Activated T-helper 1 cell treated with anti-CD3 and anti-CD28 coated beads, Interleukin-2, amount 50 U/mL, for 16 hours (primary cell): Measurements from ENCODE around the gene USP5.
"Not testable (repeated sequence)": the region's sequence is repeated elsewhere in the genome, so short reads cannot be mapped to it uniquely, and the experiment has no call there.

Experiments used
- DNase-seq, 2 donors: peaks; one replicate each; pipeline ENCODE4 v3.0.0-alpha.2; 2020; ENCODE audit warnings: low read depth in 1 of 2, low spot score in 1 of 2

Gene USP5

GRCh38 chr12:6865307-6865706 is 13.4 kb downstream of the USP5 start:
- not testable (repeated sequence) for DNase-seq

GRCh38 chr12:6866163-6866919 is 14.4 kb downstream of the USP5 start:
- DNase-seq: no peak

- DNase-seq: no peak
Observed at GRCh38 chr12:6866920-6867412, 15.0 kb downstream of the USP5 start.

- peak; percentile 55 to 74 for DNase-seq
Observed at GRCh38 chr12:6867413-6868210, 15.7 kb downstream of the USP5 start, which contains the start of gene TPI1. Gene TPI1, plus strand, starts transcription at chr12:6867531. Its CDS starts 36 bp downstream, at chr12:6867567.

- no peak for DNase-seq
Observed at GRCh38 chr12:6868211-6869048, 16.5 kb downstream of the USP5 start.

- DNase-seq: peak; percentile 74 to 78
Observed at GRCh38 chr12:6869049-6870021, 17.4 kb downstream of the USP5 start.

- DNase-seq: not testable (repeated sequence)
Observed at GRCh38 chr12:6870304-6870703, 18.4 kb downstream of the USP5 start.

- DNase-seq: no peak
Observed at GRCh38 chr12:6871052-6871957, 19.4 kb downstream of the USP5 start.

- DNase-seq: peak; percentile 67 to 75
Observed at GRCh38 chr12:6872073-6873048, 20.4 kb downstream of the USP5 start.

- peak; percentile 97 to 99 for DNase-seq
Observed at GRCh38 chr12:6873094-6874014, 21.4 kb downstream of the USP5 start, which contains the start of gene SPSB2. Gene SPSB2, minus strand, starts transcription at chr12:6873303. Its CDS starts 402 bp downstream, at chr12:6872901.

GRCh38 chr12:6874015-6874368 is 22.0 kb downstream of the USP5 start:
- DNase-seq: not testable (repeated sequence)

GRCh38 chr12:6879824-6880223 is 27.9 kb downstream of the USP5 start:
- not testable (repeated sequence) for DNase-seq

- DNase-seq: no peak
Observed at GRCh38 chr12:6883252-6883651, 31.3 kb downstream of the USP5 start.

- no peak for DNase-seq
Observed at GRCh38 chr12:6883683-6884082, 31.7 kb downstream of the USP5 start.

GRCh38 chr12:6884539-6884938 is 32.6 kb downstream of the USP5 start:
- DNase-seq: no peak

GRCh38 chr12:6886206-6886999 is 34.5 kb downstream of the USP5 start:
- not testable (repeated sequence) for DNase-seq
